NCI-H1092 treated with DMSO at 0.1 percent for 48 hours (cell line): ENCODE measurements around the gene HHAT.
A peak's percentile ranks its signal among the peaks of the same experiment; 100 is the strongest.

Source experiments
- DNase-seq: peaks from one replicate; lab custom pipeline; 2025; lab: John Stamatoyannopoulos, UW

Gene HHAT

DNA sequence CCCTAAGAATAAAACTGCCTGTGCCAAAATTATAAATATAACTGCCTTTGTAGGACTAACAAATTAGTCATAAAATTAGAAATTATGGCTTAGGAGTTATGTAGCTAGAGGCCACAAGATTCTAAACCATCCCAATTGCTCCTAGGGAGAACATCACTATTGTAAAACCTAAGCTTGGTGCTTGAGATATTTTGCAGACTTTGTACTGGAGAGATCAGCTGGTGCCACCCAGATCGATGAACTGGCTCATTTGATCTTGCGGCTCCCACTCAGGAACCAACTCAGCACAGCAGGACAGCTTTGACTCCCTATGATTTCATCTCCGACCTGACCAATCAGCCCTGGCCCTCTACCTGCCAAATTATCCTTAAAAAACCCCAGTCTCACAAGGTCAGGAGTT lies 30.6 kb downstream of the HHAT start:
- no peak for DNase-seq

GRCh38 chr1:210360852-210361477 lies 32.3 kb downstream of the HHAT start:
- DNase-seq, result peak; percentile 31

DNA sequence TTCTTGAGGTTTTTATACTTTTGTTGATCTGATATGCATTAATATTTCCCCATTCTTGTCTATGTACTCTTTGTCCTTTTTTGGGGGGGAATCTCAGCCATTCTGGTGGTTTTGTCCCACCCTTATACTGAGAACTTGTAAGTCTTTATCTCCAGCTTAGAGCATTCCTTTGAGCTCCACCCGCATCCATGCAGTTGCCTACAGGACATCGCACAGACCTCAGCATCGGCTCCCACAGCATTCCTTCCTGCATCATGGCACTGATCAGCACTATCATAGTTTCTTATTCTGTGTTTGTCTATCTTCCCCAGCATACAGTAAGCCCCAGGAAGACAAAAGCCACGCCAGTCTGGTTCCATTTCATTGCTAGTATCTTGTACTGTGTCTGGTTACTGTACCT lies 33.0 kb downstream of the HHAT start:
- DNase-seq, result no peak

DNA sequence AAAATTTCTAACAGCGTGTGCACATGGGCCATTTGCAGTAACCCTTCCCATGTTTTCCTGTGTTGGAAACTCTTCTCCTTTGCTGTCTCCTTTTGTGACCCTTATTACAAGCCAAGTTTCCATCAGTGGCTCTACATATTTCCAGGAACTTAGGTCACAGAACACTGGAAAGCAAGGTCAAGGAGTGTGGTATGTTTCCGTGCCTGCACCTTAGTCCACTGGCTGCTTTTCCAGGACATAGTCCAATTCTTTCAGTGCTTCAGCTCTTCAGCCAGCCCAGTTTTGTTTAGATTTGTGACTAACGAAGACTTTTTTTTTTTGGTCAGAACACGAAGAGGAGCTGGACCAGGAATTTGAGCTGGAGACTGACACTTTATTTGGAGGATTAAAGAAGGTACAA lies 33.8 kb downstream of the HHAT start:
- no peak for DNase-seq

DNA sequence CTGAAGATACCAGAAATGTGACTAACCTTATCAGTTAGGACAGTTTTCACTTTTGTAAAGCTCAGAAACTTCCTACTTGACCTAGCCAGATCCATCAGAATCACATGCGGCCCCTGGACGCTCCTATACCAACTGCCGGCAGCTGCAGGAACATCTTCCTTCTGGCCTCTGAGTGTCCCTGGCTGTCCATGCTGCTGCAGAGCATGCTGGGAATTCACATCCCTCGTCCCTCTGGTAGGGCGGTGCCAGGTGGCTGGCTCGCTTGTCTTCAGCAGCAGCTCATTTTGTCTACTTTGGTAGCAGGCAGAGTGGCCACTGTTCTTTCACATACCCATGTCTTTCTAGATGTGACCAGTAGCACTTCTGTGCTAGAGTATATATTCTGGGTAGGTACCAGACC lies 34.4 kb downstream of the HHAT start:
- no peak for DNase-seq

GRCh38 chr1:210364479-210364878 lies 35.8 kb downstream of the HHAT start:
- DNase-seq, result no peak

DNA sequence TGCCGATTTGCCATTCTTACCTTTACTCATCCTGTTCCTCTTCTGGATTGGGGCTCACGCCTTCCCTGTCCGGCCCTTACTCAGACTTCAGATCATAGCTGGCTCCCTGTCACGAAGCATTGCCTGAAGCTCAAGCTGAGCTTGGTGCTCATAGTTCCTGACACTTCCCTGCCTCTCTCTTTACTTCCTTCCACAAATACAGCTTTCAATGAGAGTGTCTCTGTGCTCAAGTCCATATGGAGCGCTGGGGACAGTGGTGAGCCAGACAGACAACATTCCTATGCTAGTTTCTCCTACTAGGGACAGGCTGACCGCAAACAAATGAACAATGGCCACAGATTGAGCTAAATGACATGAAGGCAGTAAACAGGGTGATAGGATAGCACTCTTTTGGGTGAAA lies 38.1 kb downstream of the HHAT start:
- DNase-seq, result no peak

GRCh38 chr1:210367566-210367965 lies 38.9 kb downstream of the HHAT start:
- no peak for DNase-seq

DNA sequence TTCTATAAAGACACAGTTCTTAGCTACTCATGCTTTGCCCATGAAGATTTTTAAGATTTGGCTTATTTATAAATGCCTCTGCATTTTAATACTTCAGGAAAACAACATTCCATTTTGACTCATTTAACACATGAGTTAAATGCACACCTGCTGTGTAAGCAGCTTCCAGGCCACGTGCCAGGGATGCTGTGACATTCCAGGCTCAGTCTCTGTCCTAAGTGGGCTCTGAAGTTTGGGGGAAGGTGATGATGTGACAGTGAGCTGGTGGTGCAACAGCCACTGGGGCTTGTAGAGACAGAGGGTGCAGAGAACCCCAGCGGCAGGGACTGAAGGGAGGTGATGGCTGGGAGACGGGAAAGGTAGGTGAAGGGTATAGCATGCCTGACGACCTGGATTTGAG lies 40.7 kb downstream of the HHAT start:
- DNase-seq, result no peak

- DNase-seq, result no peak
These were observed 43.2 kb downstream of the HHAT start for GRCh38 chr1:210371916-210372315.

DNA sequence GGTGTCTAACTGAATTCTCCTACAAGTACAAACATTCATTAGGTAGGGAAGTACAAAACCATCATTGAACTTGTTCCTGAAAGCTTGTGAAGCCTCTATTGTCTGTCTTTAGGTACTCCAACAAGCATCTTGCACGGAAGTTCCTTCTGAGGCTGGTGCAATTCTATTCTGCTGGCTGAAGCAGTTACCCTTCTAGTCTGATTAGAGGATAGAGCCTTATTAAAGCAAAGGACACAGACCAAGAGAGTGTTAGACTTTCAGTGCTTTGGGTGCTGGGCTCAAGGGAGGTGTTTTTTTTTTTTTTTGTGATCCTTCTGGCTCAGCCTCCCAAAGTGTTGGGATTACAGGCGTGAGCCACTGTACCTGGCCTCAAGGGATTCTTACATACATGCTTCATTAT lies 43.8 kb downstream of the HHAT start:
- DNase-seq, result no peak

- DNase-seq, result no peak
These were observed 44.4 kb downstream of the HHAT start for GRCh38 chr1:210372931-210373627.

DNA sequence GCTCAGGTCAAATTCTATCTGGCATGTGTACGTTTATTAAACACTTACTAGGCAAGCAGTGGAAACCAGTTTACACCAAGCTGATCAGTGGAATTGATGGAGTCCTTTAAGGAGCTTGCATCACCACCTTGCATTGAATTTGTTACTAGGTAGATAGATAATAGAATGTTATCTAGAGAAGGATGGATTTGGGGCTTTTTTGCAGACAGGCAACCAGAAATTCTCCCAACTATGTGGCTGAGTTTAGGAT lies 44.9 kb downstream of the HHAT start:
- no peak for DNase-seq

DNA sequence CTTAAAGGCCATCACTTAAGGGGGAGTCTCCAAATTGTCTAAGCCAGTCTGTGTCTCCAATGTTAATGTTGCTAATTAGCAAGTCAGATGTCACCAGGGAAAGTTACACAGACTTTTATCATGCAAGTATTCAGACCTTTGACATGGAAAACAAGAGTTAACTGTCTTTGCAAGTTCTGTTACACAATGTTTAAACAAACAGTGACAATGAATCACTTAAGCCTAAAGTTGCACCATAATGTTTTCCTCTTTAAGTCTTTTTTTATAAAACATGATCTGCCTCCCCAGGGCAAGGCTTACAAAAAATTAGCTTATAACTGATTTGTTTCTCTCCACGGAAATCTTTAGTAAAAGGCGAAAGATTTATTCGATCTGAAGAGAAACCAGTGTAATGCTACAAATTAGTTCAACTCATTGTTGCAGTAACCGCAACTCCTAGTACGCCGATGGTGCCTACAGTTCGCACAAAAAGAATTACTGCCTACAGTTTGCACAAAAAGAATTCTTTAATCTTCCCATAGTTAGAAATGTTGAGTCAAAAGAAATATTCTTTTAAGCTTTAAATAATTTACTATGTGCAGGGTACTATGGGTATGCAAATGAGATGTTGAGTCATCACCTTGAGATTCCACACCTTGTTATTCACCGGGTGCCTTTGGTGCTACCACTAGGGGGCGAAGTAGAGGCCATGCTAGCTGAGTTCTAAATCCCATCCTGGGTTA lies 45.3 kb downstream of the HHAT start:
- no peak for DNase-seq

DNA sequence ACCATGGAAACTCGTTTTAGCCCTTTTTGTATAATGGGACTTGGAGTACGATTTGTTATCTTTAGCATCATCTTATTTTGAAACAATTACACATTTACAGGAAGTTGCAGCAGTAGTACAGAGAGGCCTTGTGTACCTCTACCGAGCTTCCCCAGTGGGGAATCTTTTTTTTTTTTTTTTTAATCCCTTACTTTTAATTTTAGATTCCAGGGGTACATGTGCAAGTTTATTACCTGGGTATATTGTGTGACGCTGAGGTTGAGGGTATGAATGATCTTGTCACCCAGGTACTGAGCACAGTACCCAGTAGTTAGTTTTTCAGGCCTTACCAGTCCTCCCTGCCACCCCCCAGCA lies 45.9 kb downstream of the HHAT start:
- DNase-seq, result no peak

DNA sequence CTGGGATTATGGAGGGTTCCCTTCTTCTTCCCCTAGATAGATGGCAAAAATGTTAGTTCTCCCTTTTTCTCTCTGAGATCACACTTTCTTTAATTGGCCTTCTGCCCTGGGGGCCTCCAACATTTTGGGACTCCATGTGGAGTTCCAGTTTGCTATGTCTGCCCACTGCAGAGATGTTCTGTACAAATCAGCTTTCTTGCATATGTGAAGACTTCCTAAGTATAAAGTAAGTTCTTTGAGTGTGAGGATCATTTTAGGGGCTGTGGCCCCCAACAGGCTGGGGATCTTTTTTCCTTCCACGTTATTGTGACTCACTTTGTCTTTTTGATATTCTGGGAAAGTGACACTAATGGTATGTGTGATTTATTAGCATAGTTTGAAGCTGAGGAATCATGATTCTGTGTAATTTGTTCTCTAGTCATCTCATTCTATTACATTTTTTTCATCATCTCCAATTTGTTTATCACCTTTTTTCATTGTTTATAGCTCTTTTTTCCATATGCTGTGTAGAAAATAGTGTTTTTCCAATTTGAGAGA lies 48.2 kb downstream of the HHAT start:
- DNase-seq, result no peak

- no peak for DNase-seq
These were observed 49.1 kb downstream of the HHAT start for GRCh38 chr1:210377731-210378333.

- DNase-seq, result no peak
These were observed 50.0 kb downstream of the HHAT start for GRCh38 chr1:210378736-210379135.

DNA sequence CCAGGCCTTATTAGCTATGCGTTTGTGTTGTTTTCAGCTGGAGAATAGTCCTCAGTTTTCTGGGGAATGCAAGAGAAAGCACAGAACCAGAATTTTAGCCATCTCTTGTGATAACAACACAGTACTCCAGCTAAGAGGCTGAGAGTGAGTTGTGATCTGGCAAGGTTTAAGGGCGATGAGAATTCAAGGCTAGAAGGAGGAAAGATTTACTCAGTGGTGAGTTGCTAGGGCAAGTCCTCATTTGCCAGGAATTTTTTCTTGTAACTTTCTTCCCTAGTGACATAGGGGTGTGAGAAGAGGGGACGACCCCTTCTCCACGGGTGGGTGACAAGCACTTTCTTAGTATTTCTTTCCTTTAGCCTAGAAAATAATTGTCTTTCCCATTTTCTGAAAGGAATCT lies 53.2 kb downstream of the HHAT start:
- DNase-seq, result no peak

GRCh38 chr1:210384625-210385024 lies 55.9 kb downstream of the HHAT start:
- no peak for DNase-seq

- no peak for DNase-seq
These were observed 56.5 kb downstream of the HHAT start for GRCh38 chr1:210385228-210385627.

- DNase-seq, result no peak
These were observed 65.6 kb downstream of the HHAT start for GRCh38 chr1:210394281-210394821.

DNA sequence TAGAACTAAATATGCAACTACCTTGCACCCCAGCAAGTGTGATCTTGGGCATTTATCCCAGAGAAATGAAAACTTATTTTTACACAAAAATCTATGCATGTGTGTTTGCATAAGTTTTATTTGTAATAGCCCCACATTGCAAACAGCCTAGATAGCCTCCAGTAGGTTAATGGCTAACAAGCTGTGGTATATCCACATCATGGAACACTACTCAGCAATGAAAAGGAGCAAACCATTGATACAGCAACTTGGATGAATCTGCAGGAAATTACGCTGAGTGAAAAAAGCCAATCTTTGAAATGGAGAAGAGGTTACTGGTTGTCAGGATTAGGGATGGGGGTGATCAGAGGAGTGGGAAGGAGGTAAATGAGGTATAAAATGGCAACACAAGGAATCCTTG lies 67.8 kb downstream of the HHAT start:
- no peak for DNase-seq
